NB4 (cell line): ENCODE results near the gene SPATA24.

Source experiments
- CTCF ChIP-seq: IDR thresholded peaks from one replicate; pipeline ENCODE4 v1.5.1; 2012; ENCODE audit warnings: low read depth, low read length
- MAX ChIP-seq: IDR thresholded peaks from 2 replicates; pipeline ENCODE4 v1.6.1; 2011; ENCODE audit warnings: low read depth, low read length
- POLR2A ChIP-seq: IDR thresholded peaks from 2 replicates; pipeline ENCODE4 v1.6.1; 2011; ENCODE audit warnings: mild to moderate bottlenecking; ENCODE audit not compliant: insufficient read length; ENCODE audit errors: extremely low read depth

DNA sequence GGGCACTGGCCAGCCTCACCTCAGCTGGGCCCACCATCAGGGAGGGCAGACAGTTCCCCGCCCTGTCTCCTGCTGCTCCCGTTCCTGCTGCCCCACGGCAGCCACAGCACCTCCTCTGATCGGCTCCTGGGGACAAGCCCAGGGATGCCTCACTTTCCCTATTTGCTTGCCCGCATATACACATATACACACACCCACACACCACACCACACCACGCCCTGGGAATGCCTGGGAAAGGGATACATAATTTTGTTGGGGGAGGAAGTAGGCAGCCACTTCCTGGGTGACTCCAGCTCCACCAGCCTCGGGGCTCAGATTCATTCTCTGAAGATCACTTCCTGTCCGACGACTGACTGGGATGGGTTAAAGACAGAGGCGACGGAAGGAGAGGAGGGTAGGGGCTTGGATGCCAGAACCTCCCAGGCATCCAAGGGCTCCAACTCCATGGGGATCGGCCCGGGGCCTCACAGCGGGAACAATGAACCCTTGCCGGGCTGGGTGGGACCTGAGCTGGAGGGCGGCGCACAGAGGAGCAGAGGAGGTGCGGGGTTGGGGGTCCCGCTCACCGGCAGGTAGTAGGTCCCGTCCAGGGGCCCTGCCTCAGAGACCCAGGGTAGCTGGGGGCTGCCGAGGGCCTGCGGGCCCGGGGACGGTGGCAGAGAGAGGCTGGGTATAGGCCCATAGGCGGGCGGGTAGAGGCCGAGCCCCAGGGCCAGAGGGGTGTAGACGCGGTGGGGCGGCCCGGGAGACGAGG is 12.1 kb downstream of the SPATA24 start:
- TF ChIP-seq CTCF, result no peak
- peak; percentile 5 for TF ChIP-seq POLR2A
- no peak for TF ChIP-seq MAX
